Liver (tissue), 3 donors: ENCODE results near the gene AMZ1.

Experiments used
- FOXA1 ChIP-seq: IDR thresholded peaks from 2 replicates; pipeline ENCODE4 v1.6.1; 2016; ENCODE audit warnings: antibody characterized with exemption
- RAD21 ChIP-seq, 2 donors: IDR thresholded peaks; 2 replicates each; pipeline ENCODE4 v1.6.1; 2016; ENCODE audit warnings: antibody characterized with exemption in 2 of 2, mild to moderate bottlenecking in 2 of 2
- SP1 ChIP-seq: IDR thresholded peaks from 2 replicates; pipeline ENCODE4 v1.6.1; 2018; ENCODE audit warnings: antibody characterized with exemption, mild to moderate bottlenecking
- TAF1 ChIP-seq: conservative IDR thresholded peaks from 2 replicates; pipeline ENCODE4 v1.6.1; 2016; ENCODE audit warnings: antibody characterized with exemption, mild to moderate bottlenecking
- YY1 ChIP-seq: IDR thresholded peaks from 2 replicates; pipeline ENCODE4 v1.6.1; 2016; ENCODE audit warnings: antibody characterized with exemption, mild to moderate bottlenecking
- TF ChIP-seq, protein P1 (sequence below): IDR thresholded peaks from 2 replicates; pipeline ENCODE4 v1.6.1; 2016; ENCODE audit warnings: antibody characterized with exemption
- TF ChIP-seq, protein P2 (sequence below): fragments of 150-350 bp; IDR thresholded peaks from 2 replicates; pipeline ENCODE4 v1.5.1; 2017; ENCODE audit warnings: improper control_type of control experiment, low read depth, low read length; ENCODE audit not compliant: missing input control
- TF ChIP-seq, protein P3 (sequence below): IDR thresholded peaks from 2 replicates; pipeline ENCODE4 v1.6.1; 2016; ENCODE audit warnings: antibody characterized with exemption
- TF ChIP-seq, protein P4 (sequence below): IDR thresholded peaks from 2 replicates; pipeline ENCODE4 v1.6.1; 2016; ENCODE audit warnings: antibody characterized with exemption
- TF ChIP-seq, protein P5 (sequence below): IDR thresholded peaks from 2 replicates; pipeline ENCODE4 v1.6.1; 2016; ENCODE audit warnings: antibody characterized with exemption, mild to moderate bottlenecking
- donor health status: healthy.
- donor health status: healthy.

DNA sequence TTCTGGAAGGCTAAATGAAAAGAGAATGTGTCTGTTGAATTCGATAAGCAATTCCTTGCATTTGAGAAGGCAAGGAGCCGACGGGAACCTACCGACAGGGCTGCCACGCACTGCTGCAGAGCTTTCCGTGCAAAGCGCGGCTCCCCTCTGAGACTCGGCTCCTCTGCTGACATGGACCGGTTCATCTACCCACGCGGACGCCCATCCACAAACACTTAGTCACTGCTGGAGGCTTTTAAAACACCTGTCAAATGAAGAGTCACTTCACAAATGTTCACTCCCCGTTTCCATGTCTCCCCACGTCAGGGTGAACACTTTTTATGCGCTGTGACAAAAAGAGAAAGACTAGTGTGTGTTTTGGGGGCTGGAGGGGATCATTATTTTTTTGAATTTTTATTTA, 32.0 kb downstream of the AMZ1 start:
- TF ChIP-seq, protein P1, sequence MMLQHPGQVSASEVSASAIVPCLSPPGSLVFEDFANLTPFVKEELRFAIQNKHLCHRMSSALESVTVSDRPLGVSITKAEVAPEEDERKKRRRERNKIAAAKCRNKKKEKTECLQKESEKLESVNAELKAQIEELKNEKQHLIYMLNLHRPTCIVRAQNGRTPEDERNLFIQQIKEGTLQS = no peak
- TF ChIP-seq, protein P2, sequence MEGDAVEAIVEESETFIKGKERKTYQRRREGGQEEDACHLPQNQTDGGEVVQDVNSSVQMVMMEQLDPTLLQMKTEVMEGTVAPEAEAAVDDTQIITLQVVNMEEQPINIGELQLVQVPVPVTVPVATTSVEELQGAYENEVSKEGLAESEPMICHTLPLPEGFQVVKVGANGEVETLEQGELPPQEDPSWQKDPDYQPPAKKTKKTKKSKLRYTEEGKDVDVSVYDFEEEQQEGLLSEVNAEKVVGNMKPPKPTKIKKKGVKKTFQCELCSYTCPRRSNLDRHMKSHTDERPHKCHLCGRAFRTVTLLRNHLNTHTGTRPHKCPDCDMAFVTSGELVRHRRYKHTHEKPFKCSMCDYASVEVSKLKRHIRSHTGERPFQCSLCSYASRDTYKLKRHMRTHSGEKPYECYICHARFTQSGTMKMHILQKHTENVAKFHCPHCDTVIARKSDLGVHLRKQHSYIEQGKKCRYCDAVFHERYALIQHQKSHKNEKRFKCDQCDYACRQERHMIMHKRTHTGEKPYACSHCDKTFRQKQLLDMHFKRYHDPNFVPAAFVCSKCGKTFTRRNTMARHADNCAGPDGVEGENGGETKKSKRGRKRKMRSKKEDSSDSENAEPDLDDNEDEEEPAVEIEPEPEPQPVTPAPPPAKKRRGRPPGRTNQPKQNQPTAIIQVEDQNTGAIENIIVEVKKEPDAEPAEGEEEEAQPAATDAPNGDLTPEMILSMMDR = no peak
- TF ChIP-seq SP1 = no peak
- no peak for TF ChIP-seq RAD21 (IDR thresholded peaks at IDR 0.05)
- TF ChIP-seq YY1 = no peak
- TF ChIP-seq, protein P3, sequence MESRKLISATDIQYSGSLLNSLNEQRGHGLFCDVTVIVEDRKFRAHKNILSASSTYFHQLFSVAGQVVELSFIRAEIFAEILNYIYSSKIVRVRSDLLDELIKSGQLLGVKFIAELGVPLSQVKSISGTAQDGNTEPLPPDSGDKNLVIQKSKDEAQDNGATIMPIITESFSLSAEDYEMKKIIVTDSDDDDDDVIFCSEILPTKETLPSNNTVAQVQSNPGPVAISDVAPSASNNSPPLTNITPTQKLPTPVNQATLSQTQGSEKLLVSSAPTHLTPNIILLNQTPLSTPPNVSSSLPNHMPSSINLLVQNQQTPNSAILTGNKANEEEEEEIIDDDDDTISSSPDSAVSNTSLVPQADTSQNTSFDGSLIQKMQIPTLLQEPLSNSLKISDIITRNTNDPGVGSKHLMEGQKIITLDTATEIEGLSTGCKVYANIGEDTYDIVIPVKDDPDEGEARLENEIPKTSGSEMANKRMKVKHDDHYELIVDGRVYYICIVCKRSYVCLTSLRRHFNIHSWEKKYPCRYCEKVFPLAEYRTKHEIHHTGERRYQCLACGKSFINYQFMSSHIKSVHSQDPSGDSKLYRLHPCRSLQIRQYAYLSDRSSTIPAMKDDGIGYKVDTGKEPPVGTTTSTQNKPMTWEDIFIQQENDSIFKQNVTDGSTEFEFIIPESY = no peak
- TF ChIP-seq, protein P4, sequence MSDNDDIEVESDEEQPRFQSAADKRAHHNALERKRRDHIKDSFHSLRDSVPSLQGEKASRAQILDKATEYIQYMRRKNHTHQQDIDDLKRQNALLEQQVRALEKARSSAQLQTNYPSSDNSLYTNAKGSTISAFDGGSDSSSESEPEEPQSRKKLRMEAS = no peak
- TF ChIP-seq TAF1 = no peak
- TF ChIP-seq, protein P5, sequence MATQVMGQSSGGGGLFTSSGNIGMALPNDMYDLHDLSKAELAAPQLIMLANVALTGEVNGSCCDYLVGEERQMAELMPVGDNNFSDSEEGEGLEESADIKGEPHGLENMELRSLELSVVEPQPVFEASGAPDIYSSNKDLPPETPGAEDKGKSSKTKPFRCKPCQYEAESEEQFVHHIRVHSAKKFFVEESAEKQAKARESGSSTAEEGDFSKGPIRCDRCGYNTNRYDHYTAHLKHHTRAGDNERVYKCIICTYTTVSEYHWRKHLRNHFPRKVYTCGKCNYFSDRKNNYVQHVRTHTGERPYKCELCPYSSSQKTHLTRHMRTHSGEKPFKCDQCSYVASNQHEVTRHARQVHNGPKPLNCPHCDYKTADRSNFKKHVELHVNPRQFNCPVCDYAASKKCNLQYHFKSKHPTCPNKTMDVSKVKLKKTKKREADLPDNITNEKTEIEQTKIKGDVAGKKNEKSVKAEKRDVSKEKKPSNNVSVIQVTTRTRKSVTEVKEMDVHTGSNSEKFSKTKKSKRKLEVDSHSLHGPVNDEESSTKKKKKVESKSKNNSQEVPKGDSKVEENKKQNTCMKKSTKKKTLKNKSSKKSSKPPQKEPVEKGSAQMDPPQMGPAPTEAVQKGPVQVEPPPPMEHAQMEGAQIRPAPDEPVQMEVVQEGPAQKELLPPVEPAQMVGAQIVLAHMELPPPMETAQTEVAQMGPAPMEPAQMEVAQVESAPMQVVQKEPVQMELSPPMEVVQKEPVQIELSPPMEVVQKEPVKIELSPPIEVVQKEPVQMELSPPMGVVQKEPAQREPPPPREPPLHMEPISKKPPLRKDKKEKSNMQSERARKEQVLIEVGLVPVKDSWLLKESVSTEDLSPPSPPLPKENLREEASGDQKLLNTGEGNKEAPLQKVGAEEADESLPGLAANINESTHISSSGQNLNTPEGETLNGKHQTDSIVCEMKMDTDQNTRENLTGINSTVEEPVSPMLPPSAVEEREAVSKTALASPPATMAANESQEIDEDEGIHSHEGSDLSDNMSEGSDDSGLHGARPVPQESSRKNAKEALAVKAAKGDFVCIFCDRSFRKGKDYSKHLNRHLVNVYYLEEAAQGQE = no peak
- no peak for TF ChIP-seq FOXA1
